Heart left ventricle (tissue), 16 donors: Measurements from ENCODE around the gene EPB41L2. TPM values are rescaled to one million over a fixed set of nuclear protein-coding genes. Genes with fewer than 3 reads are reported as not detected.

Experiments used
- ATAC-seq, 4 donors: fragments of 200-7000 bp; cut with Tn5 transposase; one replicate each; pipeline ENCODE4 v1.9.1; 2020 to 2022; ENCODE audit warnings: moderate library complexity in 4 of 4, mild to moderate bottlenecking in 3 of 4, moderate number of reproducible peaks in 1 of 4
- DNase-seq, 5 donors: peaks; one replicate each; pipeline ENCODE4 v3.0.0-alpha.2; 2020
- H3K27ac ChIP-seq, 12 donors: fragments of 200-600 bp; sonication (generic) in 4 of 12; one replicate each; pipeline versions ENCODE4 v1.5.0 to v1.8.0; 2016 to 2022; ENCODE audit warnings: mild to moderate bottlenecking in 2 of 12
- H3K27me3 ChIP-seq, 9 donors: fragments of 200-600 bp; sonication (generic) in 2 of 9; one replicate each; pipeline versions ENCODE4 v1.5.1 to v1.8.0; 2016 to 2022; ENCODE audit warnings: mild to moderate bottlenecking in 3 of 9
- H3K36me3 ChIP-seq, 9 donors: fragments of 200-600 bp; sonication (generic) in 2 of 9; one replicate each; pipeline versions ENCODE4 v1.5.0 to v1.8.0; 2018 to 2022; ENCODE audit warnings: mild to moderate bottlenecking in 2 of 9
- H3K4me1 ChIP-seq, 12 donors: fragments of 200-600 bp; sonication (generic) in 4 of 12; one replicate each; pipeline versions ENCODE4 v1.5.0 to v1.8.0; 2016 to 2022; ENCODE audit warnings: mild to moderate bottlenecking in 3 of 12
- H3K4me3 ChIP-seq, 12 donors: fragments of 200-600 bp; sonication (generic) in 4 of 12; one replicate each; pipeline versions ENCODE4 v1.5.0 to v1.8.0; 2017 to 2022; ENCODE audit warnings: mild to moderate bottlenecking in 9 of 12, moderate library complexity in 4 of 12
- H3K9me3 ChIP-seq, 12 donors: fragments of 200-600 bp; sonication (generic) in 4 of 12; one replicate each; pipeline versions ENCODE4 v1.5.0 to v1.8.0; 2016 to 2022; ENCODE audit warnings: mild to moderate bottlenecking in 1 of 12
- POLR2A ChIP-seq, 2 donors: fragments of 450-650 bp; IDR thresholded peaks; one replicate each; pipeline ENCODE4 v1.6.1; 2017; ENCODE audit warnings: antibody characterized with exemption in 2 of 2, mild to moderate bottlenecking in 2 of 2, moderate library complexity in 2 of 2
- WGBS, 4 donors: extraction: QIAGEN DNeasy Blood & Tissue Kit in 2 of 4; methylation state at CpG; one replicate each; pipeline versions ENCODE4 v1.1.5 to v1.1.7; 2013 to 2018; 5-methylcytosine and 5-hydroxymethylcytosine counted together
- intact Hi-C, 10 donors: fragments of 100-400 bp; cut with DNase I; formaldehyde crosslinking; loops; one replicate each; pipeline versions ENCODE4 v1.11.1 to v1.14.2; 2022
- polyA plus RNA-seq, 2 donors: library from polyadenylated mRNA; stranded (reverse); fragments of 200-250 nt; gene quantifications; one replicate each; pipeline ENCODE4 v1.2.3, GENCODE V29; 2013
- total RNA-seq, 9 donors: library from RNA; depleted of rRNA in 2 of 9; stranded (reverse); fragments of >200 nt in 2 of 9; fragmentation: NEBNext Ultra II Directional in 3 of 9; extraction: Animal tissue kit (Norgen Biotek cat#: 25700) in 3 of 9; gene quantifications; one replicate each; pipeline versions ENCODE4 v1.1.0 to v1.2.4, GENCODE V29; 2016 to 2023
- TF ChIP-seq, protein P1 (sequence below), 12 donors: fragments of 200-600 bp; sonication (generic) in 4 of 12; IDR thresholded peaks; one replicate each; pipeline versions ENCODE4 v1.5.0 to v1.8.0; 2018 to 2022; ENCODE audit warnings: antibody characterized with exemption in 12 of 12, mild to moderate bottlenecking in 5 of 12
- donor health status: ischemic (EF 13 %, LVEDD 7.1; RV severe dilation, severe dysfunction).
- donor health status: healthy with polysubstance abuse.
- donor health status: DM: no; HTN: yes; CAD: no.
- donor health status: DM: no; HTN: no; CAD: no.
- donor health status: ischemic (EF 25% LVEDD 6.9; RV normal size, moderate dysfunction).
- donor health status: ischemic (EF 25% LVEDD 5.7; RV mildly dilated, moderate dysfunction).
- donor health status: healthy.
- donor health status: DM: yes; HTN: yes; CAD: no.
- donor health status: ischemic (EF 35%, LVEDD 5.7; RV mildly dilated, moderate dysfunction).
- donor health status: nonischemic (EF 11% LVEDD 7.7; RV severe dilation, severe dysfunction).
- donor health status: DM: yes; HTN: yes; CAD: no.
- donor health status: PGD.
- donor health status: ischemic (EF 29% LVEDD 5.4; RV normal size, mild dysfunction).
- donor health status: nonischemic (EF 23%, LVEDD 6.1; RV moderate dilation, normal function).

The EPB41L2 gene
- total and polyA plus RNA-seq, 11 donors, result 21.3 to 115 (median 51.9) TPM

GRCh38 chr6:131062241-131063027, 611 bp downstream of the EPB41L2 start:
- intact Hi-C loops, result loop anchor here in 6 of 10 donors (2.0 to 10.0 kb wide), 12 partner anchors 35 to 178 kb away; no protein-coding TSS in a partner anchor
- DNase-seq, result peak in 4 of 5 donors; percentile 47 to 69 (median 52)
- WGBS, 4 donors, result 0 to 1% (median 1%) methylated on average over 56 to 84 of the region's 84 CpGs

DNA sequence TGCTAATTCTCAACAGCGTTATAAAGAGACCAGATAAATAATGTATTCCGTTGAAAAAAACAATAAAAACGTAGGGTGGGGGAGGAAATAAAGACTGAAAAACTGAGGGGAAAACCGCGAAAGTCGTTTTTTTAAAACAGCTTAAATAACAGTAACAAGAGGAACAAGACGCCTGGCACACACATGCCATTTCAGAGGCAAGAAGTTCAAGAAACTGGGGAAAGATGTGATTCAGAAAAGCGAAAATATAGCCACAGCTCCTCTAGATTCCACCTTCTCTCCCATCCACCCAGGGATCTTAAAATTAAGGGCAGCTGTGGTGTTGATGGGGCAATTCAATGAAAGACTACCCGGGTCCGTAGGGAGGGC, 1.3 kb downstream of the EPB41L2 start:
- no peak for ATAC-seq
- no peaks in the 10 kb centered on the region for H3K36me3 ChIP-seq
- H3K27me3 ChIP-seq, result no peaks in the 10 kb centered on the region
- peak overlapping the region; percentile 37 to 94 (median 86) for H3K27ac ChIP-seq
- WGBS, 4 donors, result 13 to 16% (median 14%) methylated on average over 10 of the region's 10 CpGs
- intact Hi-C loops, result loop anchor here in 6 of 10 donors (2.0 to 10.0 kb wide), 12 partner anchors 34 to 177 kb away; no protein-coding TSS in a partner anchor
- H3K9me3 ChIP-seq, result peaks cover 0 to 6% (median 0%) of the 10 kb centered on the region in 12 donors
- no peak for DNase-seq
- H3K4me1 ChIP-seq, result peaks cover 0 to 31% (median 11%) of the 10 kb centered on the region in 12 donors
- TF ChIP-seq, protein P1, sequence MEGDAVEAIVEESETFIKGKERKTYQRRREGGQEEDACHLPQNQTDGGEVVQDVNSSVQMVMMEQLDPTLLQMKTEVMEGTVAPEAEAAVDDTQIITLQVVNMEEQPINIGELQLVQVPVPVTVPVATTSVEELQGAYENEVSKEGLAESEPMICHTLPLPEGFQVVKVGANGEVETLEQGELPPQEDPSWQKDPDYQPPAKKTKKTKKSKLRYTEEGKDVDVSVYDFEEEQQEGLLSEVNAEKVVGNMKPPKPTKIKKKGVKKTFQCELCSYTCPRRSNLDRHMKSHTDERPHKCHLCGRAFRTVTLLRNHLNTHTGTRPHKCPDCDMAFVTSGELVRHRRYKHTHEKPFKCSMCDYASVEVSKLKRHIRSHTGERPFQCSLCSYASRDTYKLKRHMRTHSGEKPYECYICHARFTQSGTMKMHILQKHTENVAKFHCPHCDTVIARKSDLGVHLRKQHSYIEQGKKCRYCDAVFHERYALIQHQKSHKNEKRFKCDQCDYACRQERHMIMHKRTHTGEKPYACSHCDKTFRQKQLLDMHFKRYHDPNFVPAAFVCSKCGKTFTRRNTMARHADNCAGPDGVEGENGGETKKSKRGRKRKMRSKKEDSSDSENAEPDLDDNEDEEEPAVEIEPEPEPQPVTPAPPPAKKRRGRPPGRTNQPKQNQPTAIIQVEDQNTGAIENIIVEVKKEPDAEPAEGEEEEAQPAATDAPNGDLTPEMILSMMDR (IDR thresholded peaks at IDR 0.05), result no peak
- TF ChIP-seq POLR2A (IDR thresholded peaks at IDR 0.05), result no peak
- peak overlapping the region; percentile 57 to 99 (median 90) for H3K4me3 ChIP-seq

More at GRCh38 chr6:131062241-131063027, 611 bp downstream of the EPB41L2 start:
- TF ChIP-seq, protein P1 (IDR thresholded peaks at IDR 0.05), result no peak
- TF ChIP-seq POLR2A (IDR thresholded peaks at IDR 0.05), result no peak
- Histone ChIP-seq H3K36me3 (no peaks in the 10 kb centered on the region), H3K4me3 (peak overlapping the region; percentile 57 to 99 (median 90)), H3K9me3 (no peaks in the 10 kb centered on the region), H3K4me1 (peaks cover 0 to 31% (median 11%) of the 10 kb centered on the region in 12 donors), H3K27me3 (no peaks in the 10 kb centered on the region), H3K27ac (peak overlapping the region; percentile 37 to 94 (median 86))
- peak; percentile 15 to 36 (median 26) for ATAC-seq

DNA sequence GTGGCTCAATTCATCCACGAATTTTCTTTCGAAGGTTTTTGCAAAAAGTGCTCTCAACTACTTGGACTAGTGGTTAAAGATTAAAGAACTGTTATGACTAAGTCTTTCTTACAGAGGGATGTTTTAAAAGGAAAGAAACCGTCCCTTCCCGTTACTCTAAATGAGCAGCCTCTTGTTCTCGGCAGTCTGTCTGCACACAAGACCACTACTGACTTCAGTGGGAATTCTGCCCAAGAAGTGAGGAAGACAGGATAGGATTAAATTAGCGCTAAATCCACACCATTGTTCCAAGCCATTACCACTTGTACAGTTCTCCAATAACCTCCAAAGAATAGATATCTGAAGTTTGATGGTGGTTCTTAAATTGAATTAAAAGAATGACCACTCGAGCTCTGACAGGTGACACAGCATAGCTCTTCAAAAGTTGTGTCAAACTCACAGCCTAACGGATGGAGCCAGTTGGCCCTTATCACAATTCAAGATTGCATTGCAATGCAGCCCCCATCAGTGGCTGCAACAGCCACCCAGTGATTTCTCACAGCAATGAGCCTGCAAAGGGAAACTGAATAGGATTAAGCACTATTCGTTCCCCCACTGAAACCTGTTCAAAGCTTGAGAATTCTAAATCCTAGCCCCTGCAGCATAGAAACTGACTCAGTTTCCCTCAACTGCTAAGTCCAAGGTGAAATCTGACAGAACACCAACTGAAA, 1.8 kb downstream of the EPB41L2 start:
- TF ChIP-seq, protein P1 (IDR thresholded peaks at IDR 0.05), result no peak
- TF ChIP-seq POLR2A (IDR thresholded peaks at IDR 0.05), result no peak
- Histone ChIP-seq H3K36me3 (no peaks in the 10 kb centered on the region), H3K27me3 (no peaks in the 10 kb centered on the region), H3K27ac (peak overlapping the region in 10 of 12 donors; percentile 45 to 94 (median 88)), H3K4me3 (peak overlapping the region in 11 of 12 donors; percentile 57 to 99 (median 91)), H3K9me3 (peaks cover 0 to 12% (median 2%) of the 10 kb centered on the region in 12 donors), H3K4me1 (peaks cover 0 to 31% (median 11%) of the 10 kb centered on the region in 12 donors)
- DNase-seq (no peak), ATAC-seq (no peak)
- intact Hi-C loops, result loop anchor here in 6 of 10 donors (5.0 to 10.0 kb wide), 9 partner anchors 34 to 174 kb away; no protein-coding TSS in a partner anchor
- 35 to 46% (median 43%) methylated on average over 9 of the region's 9 CpGs for WGBS, 4 donors
